HCT116 (cell line): ENCODE measurements around the gene KIF5A. TPM values are rescaled to one million over a fixed set of nuclear protein-coding genes. Genes with fewer than 3 reads are reported as not detected.

Experiments
- ATAC-seq: fragments of 200-7000 bp; cut with Tn5 transposase; 2 replicates; pipeline ENCODE4 v1.9.1; 2020; ENCODE audit warnings: mild to moderate bottlenecking, moderate library complexity
- BruUV-seq: library from RNA; stranded (reverse); fragments of 400-500 nt; replicated peaks from 2 replicates; lab custom pipeline; 2021; lab: Mats Ljungman, UMichigan
- CTCF ChIA-PET: fragments of 300-600 bp; sonication (Branson Sonifier 250); formaldehyde crosslinking; loops from one replicate; lab custom pipeline; 2021; ENCODE audit warnings: antibody characterized with exemption; lab: Charles Lee
- POLR2A ChIA-PET: fragments of 300-600, 350-600 bp; sonication (Branson Sonifier 250); formaldehyde crosslinking; loops from one replicate; lab custom pipeline; 2021; ENCODE audit warnings: antibody characterized with exemption; lab: Charles Lee
- RAD21 ChIA-PET, 2 experiments: fragments of 300-600 bp; sonication (Branson Sonifier 250); formaldehyde crosslinking; loops; one replicate each; lab custom pipeline; 2023; ENCODE audit warnings: low total read pairs in 2 of 2; ENCODE audit not compliant: uncharacterized antibody in 2 of 2, unreplicated experiment in 2 of 2, low non-redundant PET in 1 of 2; lab: Charles Lee
- DNase-seq: peaks from one replicate; pipeline ENCODE4 v3.0.0-alpha.2; 2010; ENCODE audit warnings: low read depth, low spot score
- H2AFZ ChIP-seq: fragments of 200-600 bp; shearing (Covaris generic), sonication (generic); 2 replicates; pipeline ENCODE4 v1.6.1; 2017; ENCODE audit warnings: low read depth, mixed run types, mixed read lengths, antibody characterized with exemption, low read length; ENCODE audit not compliant: poor library complexity, severe bottlenecking
- H3K27ac ChIP-seq: 2 replicates; pipeline ENCODE4 v1.5.1; 2012; ENCODE audit warnings: low read depth, low read length
- H3K27me3 ChIP-seq: fragments of 200-600 bp; sonication (generic); 2 replicates; pipeline ENCODE4 v1.6.1; 2016; ENCODE audit warnings: mixed run types, low read length, mixed read lengths; ENCODE audit not compliant: insufficient read depth
- H3K36me3 ChIP-seq, 2 experiments: fragments of 200-500 bp in 1 of 2; fragments of 200-600 bp in 1 of 2; sonication (Bioruptor generic) in 1 of 2; sonication (generic) in 1 of 2; 2 replicates each; pipeline versions ENCODE4 v1.5.1 to v1.6.1; 2014 to 2016; ENCODE audit warnings: low read length in 2 of 2, inconsistent platforms in 1 of 2, mixed read lengths in 1 of 2, mixed run types in 1 of 2; ENCODE audit not compliant: insufficient read depth in 2 of 2, control insufficient read depth in 1 of 2
- H3K4me1 ChIP-seq, 2 experiments: fragments of 200-600 bp in 1 of 2; sonication (generic) in 1 of 2; 2 replicates each; pipeline versions ENCODE4 v1.5.1 to v1.6.1; 2012 to 2017; ENCODE audit warnings: low read length in 2 of 2, inconsistent platforms in 1 of 2, mild to moderate bottlenecking in 1 of 2, mixed read lengths in 1 of 2, mixed run types in 1 of 2, moderate library complexity in 1 of 2; ENCODE audit not compliant: insufficient read depth in 2 of 2, control insufficient read depth in 1 of 2
- H3K4me2 ChIP-seq: fragments of 200-600 bp; sonication (generic); 2 replicates; pipeline ENCODE4 v1.6.1; 2017; ENCODE audit warnings: mixed run types, low read length, mixed read lengths
- H3K4me3 ChIP-seq, 2 experiments: fragments of 200-600 bp in 1 of 2; sonication (generic) in 1 of 2; replicated peaks in 1 of 2; 2 replicates each; pipeline ENCODE4 v1.5.1; 2011 to 2016; ENCODE audit warnings: low read length in 2 of 2, control low read depth in 1 of 2, low read depth in 1 of 2, mild to moderate bottlenecking in 1 of 2, mixed read lengths in 1 of 2, mixed run types in 1 of 2
- H3K79me2 ChIP-seq: fragments of 200-600 bp; sonication (generic); 2 replicates; pipeline ENCODE4 v1.6.1; 2017; ENCODE audit warnings: mild to moderate bottlenecking, mixed run types, low read length, moderate library complexity, mixed read lengths; ENCODE audit not compliant: insufficient read depth
- H3K9ac ChIP-seq: fragments of 200-600 bp; sonication (generic); 2 replicates; pipeline ENCODE4 v1.6.1; 2016; ENCODE audit warnings: low read length, mixed read lengths
- H3K9me2 ChIP-seq: fragments of 200-600 bp; sonication (generic), shearing (Covaris generic); 2 replicates; pipeline ENCODE4 v1.6.1; 2017; ENCODE audit warnings: mixed run types, mild to moderate bottlenecking, moderate library complexity; ENCODE audit not compliant: insufficient read depth
- H3K9me3 ChIP-seq, 2 experiments: fragments of 200-500 bp in 1 of 2; fragments of 200-600 bp in 1 of 2; sonication (Bioruptor generic) in 1 of 2; sonication (generic) in 1 of 2; 2 replicates each; pipeline ENCODE4 v1.6.1; 2014 to 2017; ENCODE audit warnings: low read length in 2 of 2, mixed read lengths in 2 of 2, inconsistent platforms in 1 of 2, low read depth in 1 of 2, mild to moderate bottlenecking in 1 of 2, mixed run types in 1 of 2, moderate library complexity in 1 of 2; ENCODE audit not compliant: control insufficient read depth in 1 of 2, insufficient read depth in 1 of 2
- H4K20me1 ChIP-seq: fragments of 200-600 bp; sonication (generic), shearing (Covaris generic); 2 replicates; pipeline ENCODE4 v1.6.1; 2017; ENCODE audit warnings: mixed run types, mild to moderate bottlenecking, moderate library complexity; ENCODE audit not compliant: insufficient read depth
- CEBPB ChIP-seq: IDR thresholded peaks from 2 replicates; pipeline ENCODE4 v1.6.1; 2012; ENCODE audit warnings: low read depth
- ELF1 ChIP-seq: IDR thresholded peaks from 2 replicates; pipeline ENCODE4 v1.6.1; 2012; ENCODE audit warnings: low read depth, borderline replicate concordance
- EZH2phosphoT487 ChIP-seq: fragments of 200-600 bp; IDR thresholded peaks from 2 replicates; pipeline ENCODE4 v1.6.1; 2018; ENCODE audit warnings: antibody characterized with exemption, borderline replicate concordance
- FOSL1 ChIP-seq: IDR thresholded peaks from 2 replicates; pipeline ENCODE4 v1.6.1; 2012; ENCODE audit warnings: low read depth
- intact Hi-C: fragments of 100-400 bp; cut with micrococcal nuclease; formaldehyde crosslinking; loops from 2 replicates; pipeline ENCODE4 v1.10.0; 2022
- total RNA-seq: library from RNA; stranded (reverse); gene quantifications from one replicate; pipeline ENCODE4 v1.2.1, GENCODE V29; 2021; ENCODE audit not compliant: unreplicated experiment
- TF ChIP-seq, protein P1 (sequence below): IDR thresholded peaks from 2 replicates; pipeline ENCODE4 v1.6.1; 2011; ENCODE audit warnings: mild to moderate bottlenecking, low read length, moderate library complexity; ENCODE audit not compliant: insufficient replicate concordance; ENCODE audit errors: extremely low read depth
- TF ChIP-seq, protein P2 (sequence below): IDR thresholded peaks from 2 replicates; pipeline ENCODE4 v1.6.1; 2012

KIF5A gene
- total RNA-seq, 1 experiment from 2014 or later: 5.2 TPM

DNA sequence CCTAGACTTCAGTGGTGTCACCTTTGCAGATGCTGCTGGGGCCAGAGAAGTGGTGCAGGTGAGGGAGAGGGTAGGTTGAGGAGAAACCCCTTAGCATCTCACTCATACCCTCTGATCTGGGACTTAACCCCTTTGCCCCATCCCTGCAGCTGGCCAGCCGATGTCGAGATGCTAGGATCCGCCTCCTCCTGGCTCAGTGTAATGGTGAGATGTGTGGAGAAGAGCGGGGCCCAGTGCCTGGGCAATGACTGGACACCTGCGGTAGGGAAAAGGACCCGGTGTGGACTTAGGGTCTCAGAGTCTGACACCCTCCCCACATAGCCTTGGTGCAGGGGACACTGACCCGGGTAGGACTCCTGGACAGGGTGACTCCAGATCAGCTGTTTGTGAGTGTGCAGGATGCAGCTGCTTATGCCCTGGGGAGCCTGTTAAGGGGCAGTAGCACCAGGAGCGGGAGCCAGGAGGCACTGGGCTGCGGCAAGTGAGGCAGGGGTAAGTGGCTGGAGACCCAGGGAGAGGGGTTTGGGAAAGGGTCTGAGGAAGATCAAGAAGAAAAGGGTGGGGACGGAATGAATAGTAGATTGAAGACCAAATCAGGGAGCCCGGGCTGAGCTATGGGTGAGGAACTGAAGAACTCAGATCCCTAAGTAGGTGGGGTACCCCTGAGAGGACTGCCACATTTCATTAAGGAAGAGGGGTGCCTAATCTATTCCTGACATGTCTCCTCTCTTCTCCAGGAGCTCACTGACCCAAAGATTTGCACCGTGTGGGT, 75.6 kb downstream of the KIF5A start:
- ATAC-seq (no peak), DNase-seq (no peak)
- no peak overlapping the region for H3K4me3 ChIP-seq
- no peak overlapping the region for H3K9ac ChIP-seq
- no peak overlapping the region for H3K4me2 ChIP-seq
- ChIA-PET RAD21 (no interaction called here), CTCF (no interaction called here), POLR2A (no interaction called here)
- no TSS peak for BruUV-seq
- no peaks in the 10 kb centered on the region for H3K9me3 ChIP-seq
- no peak overlapping the region for H3K27ac ChIP-seq
- peaks cover 4% of the 10 kb centered on the region; the same call in 1 of the 2 replicates for H3K27me3 ChIP-seq
- intact Hi-C loops: no loop called here
- H4K20me1 ChIP-seq: no peaks in the 10 kb centered on the region
- H3K4me1 ChIP-seq: no peaks in the 10 kb centered on the region
- peaks cover 0 to 14% of the 10 kb centered on the region in 2 experiments; a peak in 2 of 4 replicates for H3K36me3 ChIP-seq
- TF ChIP-seq EZH2phosphoT487: no peak
- no peak for TF ChIP-seq ELF1
- TF ChIP-seq, protein P1, sequence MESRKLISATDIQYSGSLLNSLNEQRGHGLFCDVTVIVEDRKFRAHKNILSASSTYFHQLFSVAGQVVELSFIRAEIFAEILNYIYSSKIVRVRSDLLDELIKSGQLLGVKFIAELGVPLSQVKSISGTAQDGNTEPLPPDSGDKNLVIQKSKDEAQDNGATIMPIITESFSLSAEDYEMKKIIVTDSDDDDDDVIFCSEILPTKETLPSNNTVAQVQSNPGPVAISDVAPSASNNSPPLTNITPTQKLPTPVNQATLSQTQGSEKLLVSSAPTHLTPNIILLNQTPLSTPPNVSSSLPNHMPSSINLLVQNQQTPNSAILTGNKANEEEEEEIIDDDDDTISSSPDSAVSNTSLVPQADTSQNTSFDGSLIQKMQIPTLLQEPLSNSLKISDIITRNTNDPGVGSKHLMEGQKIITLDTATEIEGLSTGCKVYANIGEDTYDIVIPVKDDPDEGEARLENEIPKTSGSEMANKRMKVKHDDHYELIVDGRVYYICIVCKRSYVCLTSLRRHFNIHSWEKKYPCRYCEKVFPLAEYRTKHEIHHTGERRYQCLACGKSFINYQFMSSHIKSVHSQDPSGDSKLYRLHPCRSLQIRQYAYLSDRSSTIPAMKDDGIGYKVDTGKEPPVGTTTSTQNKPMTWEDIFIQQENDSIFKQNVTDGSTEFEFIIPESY: no peak
- no peak for TF ChIP-seq FOSL1
- no peak for TF ChIP-seq CEBPB
- TF ChIP-seq, protein P2, sequence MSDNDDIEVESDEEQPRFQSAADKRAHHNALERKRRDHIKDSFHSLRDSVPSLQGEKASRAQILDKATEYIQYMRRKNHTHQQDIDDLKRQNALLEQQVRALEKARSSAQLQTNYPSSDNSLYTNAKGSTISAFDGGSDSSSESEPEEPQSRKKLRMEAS: no peak
- no peaks in the 10 kb centered on the region for H3K9me2 ChIP-seq
- no peaks in the 10 kb centered on the region for H3K79me2 ChIP-seq
- H2AFZ ChIP-seq: no peak overlapping the region
